ENCODE measurements around the gene CCNJL.

CCNJL gene

GRCh38 chr5:160269017-160269416, 43.3 kb downstream of the CCNJL start:
- H3K4me3 ChIP-seq (ENCODE audit: low read depth in 1 of 2, low read length in 1 of 2), result peak overlapping the region; percentile 50 to 54

GRCh38 chr5:160268121-160268520, 44.2 kb downstream of the CCNJL start:
- Histone ChIP-seq H3K4me3 (ENCODE audit: low read depth in 1 of 2, low read length in 1 of 2) (peak overlapping the region; percentile 50 to 54), H3K4me1 (ENCODE audit: control insufficient read depth in 1 of 2, insufficient read depth in 1 of 2, low read depth in 1 of 2, low read length in 1 of 2) (peaks cover 57 to 70% of the 10 kb centered on the region in 2 experiments), H3K36me3 (peaks cover 4% of the 10 kb centered on the region), H3K9me3 (no peaks in the 10 kb centered on the region), H3K27ac (peak overlapping the region; percentile 93), H3K27me3 (peaks cover 5% of the 10 kb centered on the region)
- no peak for TF ChIP-seq CTCF (IDR thresholded peaks at IDR 0.05)

More at GRCh38 chr5:160269017-160269416, 43.3 kb downstream of the CCNJL start:
- peak; percentile 23 for TF ChIP-seq CTCF (IDR thresholded peaks at IDR 0.05)
- no peaks in the 10 kb centered on the region for H3K27me3 ChIP-seq
- H3K4me1 ChIP-seq (ENCODE audit: control insufficient read depth in 1 of 2, insufficient read depth in 1 of 2, low read depth in 1 of 2, low read length in 1 of 2), result peaks cover 57 to 76% of the 10 kb centered on the region in 2 experiments
- peaks cover 4% of the 10 kb centered on the region for H3K36me3 ChIP-seq
- no peaks in the 10 kb centered on the region for H3K9me3 ChIP-seq
- H3K27ac ChIP-seq, result peak overlapping the region; percentile 93

- H3K36me3 ChIP-seq, result no peaks in the 10 kb centered on the region
- peak overlapping the region; percentile 93 for H3K27ac ChIP-seq
- peaks cover 52 to 58% of the 10 kb centered on the region in 2 experiments for H3K4me1 ChIP-seq (ENCODE audit: control insufficient read depth in 1 of 2, insufficient read depth in 1 of 2, low read depth in 1 of 2, low read length in 1 of 2)
- no peak overlapping the region for H3K4me3 ChIP-seq (ENCODE audit: low read depth in 1 of 2, low read length in 1 of 2)
- H3K9me3 ChIP-seq, result no peaks in the 10 kb centered on the region
- H3K27me3 ChIP-seq, result peaks cover 18% of the 10 kb centered on the region
- no peak for TF ChIP-seq CTCF (IDR thresholded peaks at IDR 0.05)
These were observed 45.5 kb downstream of the CCNJL start for GRCh38 chr5:160266752-160267345.

GRCh38 chr5:160266044-160266443, 46.3 kb downstream of the CCNJL start:
- no peak overlapping the region for H3K27ac ChIP-seq
- no peak overlapping the region for H3K4me3 ChIP-seq (ENCODE audit: low read depth in 1 of 2, low read length in 1 of 2)
- TF ChIP-seq CTCF (IDR thresholded peaks at IDR 0.05), result no peak
- H3K9me3 ChIP-seq, result no peaks in the 10 kb centered on the region
- H3K27me3 ChIP-seq, result peaks cover 26% of the 10 kb centered on the region
- no peaks in the 10 kb centered on the region for H3K36me3 ChIP-seq
- H3K4me1 ChIP-seq (ENCODE audit: control insufficient read depth in 1 of 2, insufficient read depth in 1 of 2, low read depth in 1 of 2, low read length in 1 of 2), result peaks cover 47 to 53% of the 10 kb centered on the region in 2 experiments

- no peak overlapping the region for H3K27ac ChIP-seq
- H3K4me1 ChIP-seq (ENCODE audit: control insufficient read depth in 1 of 2, insufficient read depth in 1 of 2, low read depth in 1 of 2, low read length in 1 of 2), result peaks cover 24 to 26% of the 10 kb centered on the region in 2 experiments
- TF ChIP-seq CTCF (IDR thresholded peaks at IDR 0.05), result no peak
- H3K4me3 ChIP-seq (ENCODE audit: low read depth in 1 of 2, low read length in 1 of 2), result no peak overlapping the region
- no peaks in the 10 kb centered on the region for H3K9me3 ChIP-seq
- peaks cover 30% of the 10 kb centered on the region for H3K27me3 ChIP-seq
- H3K36me3 ChIP-seq, result peaks cover 9% of the 10 kb centered on the region
These were observed 49.0 kb downstream of the CCNJL start for GRCh38 chr5:160263326-160263855.

Data from neutrophil (primary cell).